Measurements from ENCODE around the gene HHIPL1. TPM values are rescaled to one million over a fixed set of nuclear protein-coding genes. Genes with fewer than 3 reads are reported as not detected.

Gene HHIPL1
- total RNA-seq, 1 donor from 2014 or later: not detected

GRCh38 chr14:99726538-99727095 is 81.7 kb downstream of the HHIPL1 start:
- no peak for DNase-seq
- H3K36me3 Mint-ChIP-seq (ENCODE audit: low read depth): no peaks in the 10 kb centered on the region
- no peak overlapping the region for H3K27ac Mint-ChIP-seq
- no peak overlapping the region for H3K4me3 Mint-ChIP-seq
- H3K4me1 Mint-ChIP-seq: no peaks in the 10 kb centered on the region
- H3K27me3 Mint-ChIP-seq: peaks cover 15% of the 10 kb centered on the region
- no peaks in the 10 kb centered on the region for H3K9me3 Mint-ChIP-seq
- intact Hi-C loops (cut with micrococcal nuclease): no loop called here

- Mint-ChIP-seq H3K9me3 (no peaks in the 10 kb centered on the region), H3K4me1 (no peaks in the 10 kb centered on the region), H3K36me3 (ENCODE audit: low read depth) (no peaks in the 10 kb centered on the region), H3K4me3 (no peak overlapping the region), H3K27me3 (peaks cover 15% of the 10 kb centered on the region), H3K27ac (no peak overlapping the region)
- DNase-seq: no peak
- intact Hi-C loops (cut with micrococcal nuclease): no loop called here
These were observed 82.4 kb downstream of the HHIPL1 start for GRCh38 chr14:99727096-99727870.

- H3K9me3 Mint-ChIP-seq: no peaks in the 10 kb centered on the region
- H3K27me3 Mint-ChIP-seq: peaks cover 15% of the 10 kb centered on the region
- no peaks in the 10 kb centered on the region for H3K4me1 Mint-ChIP-seq
- no peak for DNase-seq
- H3K4me3 Mint-ChIP-seq: no peak overlapping the region
- H3K36me3 Mint-ChIP-seq (ENCODE audit: low read depth): no peaks in the 10 kb centered on the region
- intact Hi-C loops (cut with micrococcal nuclease): no loop called here
- H3K27ac Mint-ChIP-seq: no peak overlapping the region
These were observed 83.4 kb downstream of the HHIPL1 start for GRCh38 chr14:99728231-99728920.

- DNase-seq: no peak
- no peak overlapping the region for H3K4me3 Mint-ChIP-seq
- H3K9me3 Mint-ChIP-seq: no peaks in the 10 kb centered on the region
- peaks cover 11% of the 10 kb centered on the region for H3K27me3 Mint-ChIP-seq
- intact Hi-C loops (cut with micrococcal nuclease): no loop called here
- no peak overlapping the region for H3K27ac Mint-ChIP-seq
- H3K4me1 Mint-ChIP-seq: no peaks in the 10 kb centered on the region
- no peaks in the 10 kb centered on the region for H3K36me3 Mint-ChIP-seq (ENCODE audit: low read depth)
These were observed 84.1 kb downstream of the HHIPL1 start for GRCh38 chr14:99728981-99729451.

Other genes starting within 250 kb of the HHIPL1 start
- gene SETD3, start 164.3 kb upstream of the HHIPL1 start, total RNA-seq: 57.9 and 59.0 TPM in 2 replicates
- 79.5 and 83.6 TPM in 2 replicates for gene CCNK, start 163.7 kb upstream of the HHIPL1 start, total RNA-seq
- gene CCDC85C, start 40.9 kb upstream of the HHIPL1 start, total RNA-seq: 6.7 TPM in 2 replicates
- gene CYP46A1, start 39.2 kb downstream of the HHIPL1 start, total RNA-seq: 0.02 and 0.05 TPM in 2 replicates
- gene EML1, start 148.3 kb downstream of the HHIPL1 start, total RNA-seq: 0.98 and 1.8 TPM in 2 replicates